ENCODE results near the gene SLX4IP.
"Not testable (repeated sequence)": the region's sequence is repeated elsewhere in the genome, so short reads cannot be mapped to it uniquely, and the experiment has no call there.

Gene SLX4IP

GRCh38 chr20:10616212-10616611, 181.1 kb downstream of the SLX4IP start:
- Histone ChIP-seq H3K4me3 (ENCODE audit: low read length) (no peak overlapping the region), H3K9ac (ENCODE audit: low read length) (no peak overlapping the region), H3K4me1 (ENCODE audit: control insufficient read depth, insufficient read depth, low read length) (no peaks in the 10 kb centered on the region), H3K9me3 (ENCODE audit: control insufficient read depth, low read length) (no peaks in the 10 kb centered on the region), H3K36me3 (ENCODE audit: control insufficient read depth, insufficient read depth, low read length) (no peaks in the 10 kb centered on the region), H3K27me3 (ENCODE audit: control insufficient read depth, insufficient read depth, low read length) (no peaks in the 10 kb centered on the region)

- H3K27me3 ChIP-seq (ENCODE audit: control insufficient read depth, insufficient read depth, low read length); H3K9me3 ChIP-seq (ENCODE audit: control insufficient read depth, low read length); H3K9ac ChIP-seq (ENCODE audit: low read length); H3K4me3 ChIP-seq (ENCODE audit: low read length); H3K36me3 ChIP-seq (ENCODE audit: control insufficient read depth, insufficient read depth, low read length); H3K4me1 ChIP-seq (ENCODE audit: control insufficient read depth, insufficient read depth, low read length): not testable (repeated sequence)
These were observed 182.5 kb downstream of the SLX4IP start for GRCh38 chr20:10617549-10618133.

GRCh38 chr20:10618611-10619245, 183.6 kb downstream of the SLX4IP start:
- no peak overlapping the region for H3K9ac ChIP-seq (ENCODE audit: low read length)
- H3K4me3 ChIP-seq (ENCODE audit: low read length), result no peak overlapping the region
- no peaks in the 10 kb centered on the region for H3K9me3 ChIP-seq (ENCODE audit: control insufficient read depth, low read length)
- no peaks in the 10 kb centered on the region for H3K27me3 ChIP-seq (ENCODE audit: control insufficient read depth, insufficient read depth, low read length)
- no peaks in the 10 kb centered on the region for H3K36me3 ChIP-seq (ENCODE audit: control insufficient read depth, insufficient read depth, low read length)
- H3K4me1 ChIP-seq (ENCODE audit: control insufficient read depth, insufficient read depth, low read length), result no peaks in the 10 kb centered on the region

- H3K27me3 ChIP-seq (ENCODE audit: control insufficient read depth, insufficient read depth, low read length), result no peaks in the 10 kb centered on the region
- H3K36me3 ChIP-seq (ENCODE audit: control insufficient read depth, insufficient read depth, low read length), result no peaks in the 10 kb centered on the region
- H3K9ac ChIP-seq (ENCODE audit: low read length), result no peak overlapping the region
- H3K4me1 ChIP-seq (ENCODE audit: control insufficient read depth, insufficient read depth, low read length), result no peaks in the 10 kb centered on the region
- H3K4me3 ChIP-seq (ENCODE audit: low read length), result no peak overlapping the region
- no peaks in the 10 kb centered on the region for H3K9me3 ChIP-seq (ENCODE audit: control insufficient read depth, low read length)
These were observed 184.3 kb downstream of the SLX4IP start for GRCh38 chr20:10619427-10619826.

GRCh38 chr20:10621149-10621548, 186.0 kb downstream of the SLX4IP start:
- Histone ChIP-seq H3K27me3 (ENCODE audit: control insufficient read depth, insufficient read depth, low read length) (no peaks in the 10 kb centered on the region), H3K36me3 (ENCODE audit: control insufficient read depth, insufficient read depth, low read length) (no peaks in the 10 kb centered on the region), H3K4me3 (ENCODE audit: low read length) (no peak overlapping the region), H3K9ac (ENCODE audit: low read length) (no peak overlapping the region), H3K9me3 (ENCODE audit: control insufficient read depth, low read length) (no peaks in the 10 kb centered on the region), H3K4me1 (ENCODE audit: control insufficient read depth, insufficient read depth, low read length) (no peaks in the 10 kb centered on the region)

GRCh38 chr20:10622657-10623418, 187.7 kb downstream of the SLX4IP start:
- H3K9me3 ChIP-seq (ENCODE audit: control insufficient read depth, low read length), result no peaks in the 10 kb centered on the region
- no peaks in the 10 kb centered on the region for H3K36me3 ChIP-seq (ENCODE audit: control insufficient read depth, insufficient read depth, low read length)
- peak overlapping the region; percentile 6 for H3K9ac ChIP-seq (ENCODE audit: low read length)
- H3K4me3 ChIP-seq (ENCODE audit: low read length), result no peak overlapping the region
- no peaks in the 10 kb centered on the region for H3K27me3 ChIP-seq (ENCODE audit: control insufficient read depth, insufficient read depth, low read length)
- no peaks in the 10 kb centered on the region for H3K4me1 ChIP-seq (ENCODE audit: control insufficient read depth, insufficient read depth, low read length)

GRCh38 chr20:10625641-10626040, 190.5 kb downstream of the SLX4IP start:
- no peaks in the 10 kb centered on the region for H3K9me3 ChIP-seq (ENCODE audit: control insufficient read depth, low read length)
- H3K27me3 ChIP-seq (ENCODE audit: control insufficient read depth, insufficient read depth, low read length), result no peaks in the 10 kb centered on the region
- no peaks in the 10 kb centered on the region for H3K36me3 ChIP-seq (ENCODE audit: control insufficient read depth, insufficient read depth, low read length)
- no peaks in the 10 kb centered on the region for H3K4me1 ChIP-seq (ENCODE audit: control insufficient read depth, insufficient read depth, low read length)
- no peak overlapping the region for H3K9ac ChIP-seq (ENCODE audit: low read length)
- no peak overlapping the region for H3K4me3 ChIP-seq (ENCODE audit: low read length)

- Histone ChIP-seq H3K9me3 (ENCODE audit: control insufficient read depth, low read length) (no peaks in the 10 kb centered on the region), H3K36me3 (ENCODE audit: control insufficient read depth, insufficient read depth, low read length) (no peaks in the 10 kb centered on the region), H3K9ac (ENCODE audit: low read length) (no peak overlapping the region), H3K27me3 (ENCODE audit: control insufficient read depth, insufficient read depth, low read length) (no peaks in the 10 kb centered on the region), H3K4me3 (ENCODE audit: low read length) (no peak overlapping the region), H3K4me1 (ENCODE audit: control insufficient read depth, insufficient read depth, low read length) (no peaks in the 10 kb centered on the region)
These were observed 191.8 kb downstream of the SLX4IP start for GRCh38 chr20:10626896-10627295.

- Histone ChIP-seq H3K36me3 (ENCODE audit: control insufficient read depth, insufficient read depth, low read length) (no peaks in the 10 kb centered on the region), H3K27me3 (ENCODE audit: control insufficient read depth, insufficient read depth, low read length) (no peaks in the 10 kb centered on the region), H3K4me3 (ENCODE audit: low read length) (no peak overlapping the region), H3K4me1 (ENCODE audit: control insufficient read depth, insufficient read depth, low read length) (no peaks in the 10 kb centered on the region), H3K9me3 (ENCODE audit: control insufficient read depth, low read length) (no peaks in the 10 kb centered on the region), H3K9ac (ENCODE audit: low read length) (no peak overlapping the region)
These were observed 195.0 kb downstream of the SLX4IP start for GRCh38 chr20:10629946-10630650.

GRCh38 chr20:10631126-10631525, 196.0 kb downstream of the SLX4IP start:
- Histone ChIP-seq H3K9me3 (ENCODE audit: control insufficient read depth, low read length) (no peaks in the 10 kb centered on the region), H3K4me1 (ENCODE audit: control insufficient read depth, insufficient read depth, low read length) (peaks cover 7% of the 10 kb centered on the region), H3K9ac (ENCODE audit: low read length) (no peak overlapping the region), H3K36me3 (ENCODE audit: control insufficient read depth, insufficient read depth, low read length) (no peaks in the 10 kb centered on the region), H3K4me3 (ENCODE audit: low read length) (no peak overlapping the region), H3K27me3 (ENCODE audit: control insufficient read depth, insufficient read depth, low read length) (no peaks in the 10 kb centered on the region)

GRCh38 chr20:10632721-10633509, 197.8 kb downstream of the SLX4IP start:
- Histone ChIP-seq H3K27me3 (ENCODE audit: control insufficient read depth, insufficient read depth, low read length) (no peaks in the 10 kb centered on the region), H3K9me3 (ENCODE audit: control insufficient read depth, low read length) (no peaks in the 10 kb centered on the region), H3K36me3 (ENCODE audit: control insufficient read depth, insufficient read depth, low read length) (no peaks in the 10 kb centered on the region), H3K9ac (ENCODE audit: low read length) (no peak overlapping the region), H3K4me3 (ENCODE audit: low read length) (no peak overlapping the region), H3K4me1 (ENCODE audit: control insufficient read depth, insufficient read depth, low read length) (peaks cover 24% of the 10 kb centered on the region)

All from mucosa of stomach (tissue), 1 donor.